ENCODE data around the gene EP400.

Gene EP400

DNA sequence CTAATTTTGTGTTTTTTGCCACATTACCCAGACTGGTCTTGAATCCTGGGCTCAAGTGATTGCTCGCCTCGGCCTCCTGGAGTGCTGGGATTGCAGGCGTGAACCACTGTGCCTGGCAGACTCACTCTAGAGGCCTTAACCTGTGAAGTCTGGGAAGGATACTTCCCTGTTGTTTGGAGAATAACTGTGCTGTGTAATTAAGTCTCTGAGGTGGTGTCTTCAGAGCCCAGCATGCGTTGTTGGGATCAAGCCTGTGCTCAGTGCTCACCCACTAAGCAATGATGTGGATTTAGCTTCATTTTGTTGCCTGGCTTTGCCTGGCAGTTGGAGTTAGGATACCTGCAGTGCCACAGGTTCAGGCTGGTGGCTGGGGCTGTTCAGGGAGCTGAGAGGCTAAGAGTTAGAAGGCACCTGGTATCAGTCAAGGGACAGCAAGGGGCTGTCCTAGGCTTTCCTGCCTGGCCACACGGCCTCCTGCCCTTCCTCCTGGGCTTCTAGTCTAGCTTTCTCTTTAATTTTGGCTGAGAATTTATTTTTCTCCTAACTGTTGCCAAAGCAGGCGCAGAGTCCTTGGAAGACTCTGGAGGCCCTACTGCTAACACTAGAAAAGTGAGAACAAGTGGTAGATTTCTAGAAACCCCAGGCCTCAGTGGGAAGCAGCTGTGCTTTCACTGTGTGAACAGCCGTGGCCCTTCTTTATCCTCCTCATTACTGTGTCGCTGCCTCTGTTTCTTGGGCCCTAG, 38.5 kb downstream of the EP400 start:
- no peak for DNase-seq (ENCODE audit: low spot score)

DNA sequence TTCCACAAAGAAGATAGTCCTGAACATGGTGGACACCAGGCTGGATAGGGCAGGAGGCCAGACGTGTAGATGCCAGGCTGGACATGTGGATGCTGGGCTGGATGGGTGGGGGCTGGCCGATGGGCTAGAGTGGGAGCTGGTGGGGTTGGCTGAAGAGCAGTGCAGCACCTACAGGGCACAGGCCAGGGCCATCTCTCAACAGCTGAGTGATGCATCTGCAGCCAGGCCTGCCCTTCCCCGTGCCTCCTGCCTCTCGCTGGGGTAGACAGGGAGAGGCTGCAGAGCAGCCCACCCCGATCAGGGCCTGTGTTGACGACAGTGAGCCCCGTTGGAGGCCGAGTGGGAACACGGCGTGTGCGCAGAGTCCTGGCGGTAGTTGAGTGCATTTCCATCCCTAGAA, 39.3 kb downstream of the EP400 start:
- no peak for DNase-seq (ENCODE audit: low spot score)

DNA sequence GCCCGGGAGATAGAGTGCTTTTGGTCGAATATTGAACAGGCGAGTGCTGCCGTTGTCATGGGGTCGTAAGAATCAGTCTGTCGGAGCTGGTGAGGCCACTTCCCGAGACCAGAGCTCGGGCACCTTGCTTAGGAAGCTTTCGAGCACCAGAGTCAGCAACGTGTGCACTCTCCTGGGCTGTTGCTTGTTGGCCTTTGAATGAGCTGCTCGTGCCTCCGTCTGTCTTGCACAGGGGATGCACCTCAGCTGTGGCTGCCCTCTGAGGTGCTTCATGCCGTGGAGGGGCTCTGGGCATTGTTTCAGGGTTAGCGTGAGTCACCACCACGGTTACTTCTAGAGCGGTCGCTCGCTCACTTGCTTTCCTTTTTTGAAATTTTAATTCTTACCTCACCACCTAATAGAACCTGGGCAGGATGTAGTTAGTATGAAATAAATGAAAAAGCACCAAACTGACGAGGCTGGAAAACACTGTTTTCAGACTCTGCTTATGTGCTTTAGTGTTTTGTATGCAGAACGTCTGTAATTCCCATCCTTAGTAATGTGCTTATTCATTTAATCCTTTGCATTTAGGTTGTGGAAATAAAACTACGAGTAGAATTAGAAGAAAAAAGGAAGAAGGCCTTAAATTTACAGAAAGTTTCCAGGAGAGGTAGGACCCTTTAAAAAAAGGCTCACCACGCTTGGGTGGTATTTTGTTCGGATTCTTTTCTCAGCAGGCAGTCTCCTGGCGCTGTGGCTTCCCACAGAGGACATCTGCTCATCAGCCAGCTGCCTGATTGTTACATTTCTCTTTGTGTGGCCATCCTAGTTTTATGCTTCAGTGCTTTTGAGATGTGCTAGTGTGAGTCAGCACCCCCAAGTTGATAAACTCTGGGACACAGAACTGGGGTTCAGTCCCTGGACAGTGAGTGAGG, 40.6 kb downstream of the EP400 start:
- DNase-seq (ENCODE audit: low spot score), result no peak

DNA sequence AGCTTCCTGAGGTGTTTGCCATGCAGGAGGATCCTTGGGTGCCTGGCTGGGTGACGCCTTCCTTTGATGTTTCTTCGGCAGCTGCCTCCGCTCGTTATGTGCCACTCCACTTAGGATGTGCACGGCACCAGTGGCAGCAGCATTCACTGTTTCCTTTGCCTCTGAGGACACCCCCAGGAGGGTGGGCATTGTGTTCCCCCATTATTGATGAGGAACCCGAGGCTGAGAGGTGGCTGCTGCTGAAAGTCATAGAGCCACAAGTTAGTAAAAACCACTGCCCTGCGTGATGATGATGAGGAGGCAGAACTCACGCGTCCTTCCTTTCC, 41.2 kb downstream of the EP400 start:
- no peak for DNase-seq (ENCODE audit: low spot score)

DNA sequence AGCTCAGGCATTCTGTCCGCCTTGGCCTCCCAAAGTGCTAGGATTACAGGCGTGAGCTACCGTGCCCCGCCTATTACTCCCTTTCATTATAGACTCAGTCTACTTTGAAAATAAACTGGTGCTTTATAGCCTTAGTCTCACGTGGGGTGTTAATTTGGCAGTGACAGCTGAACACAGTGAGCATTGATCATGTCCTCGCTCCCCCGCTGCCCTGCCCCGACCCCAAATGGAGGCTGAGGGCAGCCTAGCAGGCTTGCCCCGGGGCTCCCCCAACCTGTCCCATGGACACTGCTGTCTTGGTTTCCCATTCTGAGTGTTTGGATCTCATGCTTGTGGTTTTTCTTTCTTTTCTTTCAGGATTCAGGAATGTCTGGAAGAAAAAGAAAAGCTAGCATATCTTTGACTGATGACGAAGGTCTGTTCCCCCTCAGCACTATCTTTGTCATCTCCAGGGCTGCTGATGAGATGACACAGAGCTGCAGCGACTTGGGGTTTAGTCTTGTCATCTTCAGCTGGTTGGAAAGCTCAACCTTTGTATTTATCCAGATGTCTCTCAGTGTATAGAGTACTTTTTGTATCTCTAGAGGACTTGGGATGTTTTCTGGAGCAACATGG, 42.2 kb downstream of the EP400 start:
- no peak for DNase-seq (ENCODE audit: low spot score)

DNA sequence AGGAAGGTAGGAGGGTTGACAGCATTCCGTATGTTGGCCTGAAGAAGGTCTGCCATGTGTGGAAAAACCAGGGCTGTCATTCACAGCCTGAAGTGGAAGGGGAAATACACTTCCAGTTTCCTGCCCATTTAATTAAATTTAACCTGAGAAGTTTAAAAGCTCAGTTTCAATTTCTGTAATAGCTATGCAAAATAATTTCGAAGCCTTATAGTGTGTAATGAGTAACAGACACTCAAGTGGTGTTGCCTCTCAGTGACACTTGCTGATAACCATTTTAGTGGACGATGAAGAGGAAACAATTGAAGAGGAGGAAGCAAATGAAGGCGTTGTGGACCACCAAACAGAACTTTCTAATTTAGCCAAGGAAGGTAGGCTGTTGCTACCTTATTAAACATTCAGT, 44.8 kb downstream of the EP400 start:
- no peak for DNase-seq (ENCODE audit: low spot score)

DNA sequence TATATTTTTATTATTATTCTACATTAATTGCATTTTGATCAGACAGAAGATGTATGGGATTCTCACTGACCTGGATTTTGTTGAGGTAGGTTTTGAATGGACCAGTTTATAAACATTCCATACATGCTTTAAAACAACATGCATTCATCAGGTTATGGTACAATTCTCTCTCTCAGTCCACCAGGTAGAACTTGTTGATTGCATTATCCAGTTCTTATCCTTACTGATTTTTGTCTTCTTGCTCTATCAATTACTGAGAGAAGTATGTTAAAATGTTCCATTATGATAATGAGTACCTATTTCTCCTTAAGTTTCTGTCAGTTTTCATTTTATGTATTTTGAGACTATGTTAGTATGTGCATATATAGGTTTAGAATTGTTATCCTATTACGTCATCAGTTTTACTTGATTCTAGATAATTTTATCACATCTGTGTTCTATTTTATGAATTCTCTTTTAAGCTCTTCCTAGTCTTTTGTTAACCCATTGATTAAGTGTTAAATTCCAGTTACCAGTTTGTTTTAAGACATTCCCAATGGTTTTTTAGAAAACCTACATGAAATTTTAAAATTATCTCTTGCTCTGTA, 50.6 kb downstream of the EP400 start:
- DNase-seq (ENCODE audit: low spot score), result no peak

DNA sequence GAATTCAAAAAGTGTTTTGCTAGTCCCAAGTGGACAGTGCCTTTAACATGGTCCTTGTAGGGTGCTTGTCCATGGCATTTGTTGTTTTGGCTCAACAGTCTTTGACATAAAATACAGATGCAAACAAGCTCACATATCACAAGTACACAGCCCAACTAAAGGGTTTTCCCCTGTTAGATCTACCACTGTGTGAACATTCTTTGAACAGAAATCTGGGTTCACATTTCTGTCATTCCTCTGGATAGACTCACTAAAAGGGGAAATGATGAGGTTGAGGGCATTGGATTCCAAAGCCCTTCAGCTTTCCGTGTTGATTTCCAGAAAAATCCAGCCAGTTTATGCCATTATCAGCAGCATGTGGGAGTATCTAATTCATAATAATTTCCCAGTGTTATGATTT, 54.1 kb downstream of the EP400 start:
- DNase-seq (ENCODE audit: low spot score), result no peak

DNA sequence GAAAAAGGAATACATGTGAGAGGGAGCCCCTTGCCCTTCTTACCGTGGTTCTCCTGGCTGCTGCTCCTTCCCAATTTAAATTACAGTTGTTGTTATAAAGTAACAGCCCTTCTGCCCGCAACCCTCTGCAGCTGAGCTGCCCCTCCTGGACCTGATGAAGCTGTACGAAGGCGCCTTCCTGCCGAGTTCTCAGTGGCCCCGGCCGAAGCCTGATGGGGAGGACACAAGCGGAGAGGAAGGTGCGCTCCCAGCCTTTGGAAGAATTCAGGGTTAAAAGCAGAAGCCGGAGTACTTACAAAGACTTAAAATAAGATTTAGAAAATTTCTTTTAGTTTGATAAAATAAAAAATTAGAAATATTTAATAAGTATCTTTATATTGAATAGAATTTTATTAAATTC, 55.2 kb downstream of the EP400 start:
- DNase-seq (ENCODE audit: low spot score), result no peak

DNA sequence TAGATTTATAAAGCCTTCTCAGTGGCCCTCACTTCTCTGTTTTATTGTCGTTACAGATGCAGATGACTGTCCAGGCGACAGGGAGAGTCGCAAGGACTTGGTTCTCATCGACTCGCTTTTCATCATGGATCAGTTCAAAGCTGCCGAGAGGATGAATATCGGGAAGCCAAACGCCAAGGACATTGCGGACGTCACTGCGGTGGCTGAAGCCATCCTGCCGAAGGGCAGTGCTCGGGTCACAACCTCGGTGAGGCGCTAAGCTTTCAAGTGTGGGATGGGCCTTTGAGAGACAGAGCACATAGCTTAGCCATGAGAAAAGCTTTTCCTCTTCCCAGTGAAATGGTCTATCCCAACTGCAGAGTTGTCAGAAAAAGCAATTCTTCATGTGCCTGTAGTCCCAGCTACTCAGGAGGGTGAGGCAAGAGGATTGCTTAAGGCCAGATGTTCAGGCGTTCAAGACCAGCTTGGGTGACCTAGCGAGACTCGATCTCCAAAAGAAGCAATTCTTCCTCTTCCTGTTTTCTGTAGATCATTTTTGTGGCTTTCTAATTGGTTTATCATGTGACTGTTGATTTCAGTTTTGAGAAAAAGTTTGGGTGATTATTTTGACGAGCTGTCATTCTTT, 56.4 kb downstream of the EP400 start:
- no peak for DNase-seq (ENCODE audit: low spot score)

DNA sequence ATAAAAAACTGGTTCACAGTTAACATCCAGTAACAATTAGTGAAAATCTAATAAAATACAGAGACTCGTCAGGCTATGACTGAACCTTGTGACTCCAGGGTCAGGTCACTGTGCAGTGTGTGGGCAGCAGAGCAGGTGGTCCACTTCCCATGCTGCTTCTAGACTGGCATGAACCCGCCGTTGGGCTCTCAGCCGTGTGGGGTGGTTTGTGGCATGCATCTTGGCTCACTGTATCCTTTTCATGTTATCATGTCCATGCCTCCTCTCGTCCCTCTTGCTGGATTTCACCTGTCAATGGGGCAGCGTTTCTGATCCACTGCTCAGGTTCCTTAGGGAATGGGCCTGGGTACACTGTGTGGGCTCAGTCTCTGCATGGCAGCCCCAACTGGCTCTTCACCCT, 57.3 kb downstream of the EP400 start:
- no peak for DNase-seq (ENCODE audit: low spot score)

DNA sequence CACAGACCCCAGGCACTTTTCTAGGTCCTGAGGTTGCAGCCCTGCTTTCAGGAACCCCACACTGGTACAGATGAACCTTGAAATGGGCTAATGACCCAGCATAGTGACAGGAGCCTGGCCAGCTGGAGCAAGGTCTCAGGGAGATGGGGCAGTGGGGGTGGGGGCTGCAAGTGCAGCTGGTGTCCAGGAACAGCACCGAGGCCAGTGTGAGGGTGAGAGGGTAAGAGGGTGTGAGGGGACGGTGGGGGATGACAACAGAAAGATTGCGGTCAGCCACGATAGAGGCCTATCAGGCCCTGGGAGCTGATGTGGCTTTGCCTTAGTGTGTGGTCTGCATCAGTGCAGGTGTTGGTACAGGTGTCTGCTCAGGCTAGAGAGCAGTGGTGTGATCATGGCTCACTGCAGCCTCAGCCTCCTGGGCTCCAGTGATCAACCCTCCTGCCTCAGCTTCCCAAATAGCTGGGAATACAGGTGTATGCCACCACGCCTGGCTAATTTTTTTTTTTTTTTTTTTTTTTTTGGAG, 59.7 kb downstream of the EP400 start:
- DNase-seq (ENCODE audit: low spot score), result no peak

DNA sequence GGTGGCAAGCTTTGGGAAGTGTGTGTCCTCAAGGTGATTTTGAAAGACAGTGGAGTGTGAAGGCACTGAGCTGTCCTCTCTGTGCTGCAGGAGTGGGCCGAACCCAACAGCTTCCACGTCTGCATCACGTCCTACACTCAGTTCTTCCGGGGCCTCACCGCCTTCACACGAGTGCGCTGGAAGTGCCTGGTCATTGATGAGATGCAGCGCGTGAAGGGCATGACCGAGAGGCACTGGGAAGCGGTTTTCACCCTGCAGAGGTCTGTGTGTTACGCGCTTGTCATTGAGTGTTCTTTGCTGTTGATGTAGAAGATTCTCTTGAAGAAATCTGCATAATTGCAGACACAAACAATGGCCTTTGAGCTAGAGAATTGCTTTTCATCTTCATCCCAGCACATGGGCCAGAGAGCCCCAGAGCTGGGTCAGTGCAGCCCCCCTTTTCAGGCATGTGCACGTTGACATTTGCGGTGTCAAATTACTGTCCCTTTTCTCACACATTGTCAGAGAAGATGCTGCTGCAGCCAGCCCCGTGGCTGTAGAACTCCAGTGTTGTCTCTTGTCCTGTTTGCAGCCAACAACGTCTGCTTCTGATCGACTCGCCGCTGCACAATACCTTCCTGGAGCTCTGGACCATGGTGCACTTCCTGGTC, 63.3 kb downstream of the EP400 start:
- DNase-seq (ENCODE audit: low spot score), result no peak

DNA sequence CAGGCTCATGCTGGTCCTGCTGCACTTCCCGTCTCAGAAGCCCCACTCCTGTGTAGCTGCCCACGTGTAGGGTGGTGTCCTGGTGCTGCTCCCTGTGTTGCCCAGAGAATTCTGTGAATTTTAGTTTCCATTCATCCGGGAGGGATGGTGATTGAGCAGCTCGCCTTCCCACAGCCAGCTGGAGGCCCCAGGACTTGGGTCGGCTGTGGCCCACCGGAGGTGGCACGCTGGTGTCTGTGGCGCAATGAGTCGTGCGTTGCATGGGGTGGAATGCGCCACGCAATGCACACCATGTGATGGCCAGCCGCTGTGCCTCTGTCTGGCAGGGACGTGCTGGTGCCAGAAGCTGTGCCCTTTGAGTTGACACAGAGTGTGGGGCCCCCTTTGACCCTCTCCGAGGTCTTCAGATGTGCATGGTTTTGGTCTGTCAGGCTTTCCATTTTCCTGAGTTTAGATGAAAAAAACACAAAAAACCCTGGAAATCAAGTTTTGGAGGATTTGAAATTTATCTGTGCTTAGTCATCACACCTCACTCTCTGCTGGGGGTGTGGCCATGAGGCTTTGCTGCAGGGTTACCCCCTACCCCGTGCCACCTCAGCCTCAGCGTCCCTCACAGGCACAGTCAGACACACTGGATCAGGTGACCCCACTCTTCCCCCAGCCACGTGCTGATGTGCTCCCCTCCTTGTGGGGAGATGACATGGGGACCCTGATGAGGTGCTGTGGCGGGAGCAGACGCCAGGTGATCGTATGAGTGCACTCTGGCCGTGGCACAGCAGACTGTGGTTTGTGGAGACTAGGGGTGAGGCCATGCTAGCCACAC, 64.6 kb downstream of the EP400 start:
- DNase-seq (ENCODE audit: low spot score), result no peak

DNA sequence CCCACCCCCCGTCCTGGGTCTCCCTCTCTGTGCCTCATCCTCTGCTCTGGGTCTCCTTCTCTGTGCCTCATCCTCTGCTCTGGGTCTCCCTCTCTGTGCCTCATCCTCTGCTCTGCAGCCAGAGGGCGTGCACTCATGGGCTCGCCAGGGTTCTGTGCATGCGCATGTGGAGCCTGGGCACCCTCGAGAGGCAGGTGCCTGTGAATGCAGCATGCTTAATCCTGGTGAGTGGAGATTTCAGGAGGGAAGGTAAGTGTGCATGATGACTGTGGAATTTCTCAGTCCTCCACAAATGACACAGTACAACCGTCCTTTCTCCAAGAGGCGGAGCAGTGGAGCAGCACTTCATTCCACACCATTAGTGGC, 65.2 kb downstream of the EP400 start:
- DNase-seq (ENCODE audit: low spot score), result no peak

DNA sequence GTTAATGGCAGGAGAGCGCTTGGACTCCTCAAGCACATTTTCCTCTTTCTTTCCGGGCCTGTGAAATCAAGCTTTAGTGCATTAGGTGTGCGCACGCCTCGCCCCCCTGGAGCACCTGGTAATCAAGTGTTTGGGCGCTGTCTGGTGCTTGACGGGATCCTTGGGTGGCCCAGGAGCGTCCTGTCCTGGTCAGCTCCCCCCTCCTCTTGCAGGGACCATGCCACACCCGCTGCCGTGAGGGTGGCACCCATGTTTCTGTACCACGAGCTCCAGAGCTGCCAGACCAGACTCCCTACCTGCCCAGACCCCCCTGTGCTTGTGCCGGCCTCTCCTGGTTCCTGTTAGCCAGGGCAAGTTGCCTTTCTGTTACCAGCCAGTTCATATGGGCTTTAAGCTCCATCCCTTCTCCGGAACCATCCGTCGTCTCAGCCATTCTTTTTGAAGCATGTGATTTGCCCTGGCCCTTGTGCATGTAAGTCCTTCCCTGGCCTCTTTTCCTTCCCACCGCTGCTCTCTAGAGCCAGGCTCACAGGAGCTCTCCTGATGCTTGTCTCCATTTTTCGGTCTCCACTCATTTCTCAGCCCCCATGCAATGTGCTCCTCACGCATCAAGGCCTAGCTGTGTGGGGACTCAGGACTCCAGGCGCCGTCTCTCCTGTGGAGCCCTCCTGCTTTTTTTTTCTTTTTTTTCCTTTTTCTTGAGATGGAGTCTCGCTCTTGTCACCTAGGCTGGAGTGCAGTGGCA, 66.1 kb downstream of the EP400 start:
- no peak for DNase-seq (ENCODE audit: low spot score)

DNA sequence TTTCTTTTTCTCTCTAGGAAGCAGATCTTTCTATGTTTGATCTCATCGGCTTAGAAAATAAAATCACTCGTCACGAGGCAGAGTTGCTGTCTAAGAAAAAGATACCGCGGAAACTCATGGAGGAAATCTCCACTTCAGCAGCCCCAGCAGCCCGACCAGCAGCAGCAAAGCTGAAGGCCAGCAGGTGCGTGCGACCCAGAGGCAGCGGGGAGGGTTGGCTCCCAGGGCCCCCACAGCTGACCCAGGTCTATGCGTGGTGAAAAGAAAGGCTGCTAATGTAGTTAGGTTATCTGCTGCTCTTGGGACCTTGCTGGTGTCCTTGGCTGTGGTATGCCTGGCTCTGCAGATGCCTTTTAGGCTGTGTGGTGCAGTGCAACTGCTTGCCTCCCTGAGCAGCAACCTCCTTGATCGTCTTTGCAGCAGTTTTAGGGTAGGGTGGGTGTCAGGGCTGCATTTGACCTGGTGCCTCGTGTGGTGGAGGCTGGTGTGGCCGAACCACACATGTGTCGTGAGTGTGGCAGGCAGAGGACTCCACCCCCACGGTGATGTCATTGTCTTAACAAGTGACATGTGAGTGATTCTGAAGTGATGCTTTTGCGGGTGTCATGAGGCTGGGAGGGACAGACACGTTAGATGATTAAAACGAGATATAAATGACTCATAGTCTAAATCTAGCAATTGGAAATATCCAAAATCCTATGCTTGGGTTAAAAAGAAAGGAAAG, 68.6 kb downstream of the EP400 start:
- peak; percentile 53 for DNase-seq (ENCODE audit: low spot score)

DNA sequence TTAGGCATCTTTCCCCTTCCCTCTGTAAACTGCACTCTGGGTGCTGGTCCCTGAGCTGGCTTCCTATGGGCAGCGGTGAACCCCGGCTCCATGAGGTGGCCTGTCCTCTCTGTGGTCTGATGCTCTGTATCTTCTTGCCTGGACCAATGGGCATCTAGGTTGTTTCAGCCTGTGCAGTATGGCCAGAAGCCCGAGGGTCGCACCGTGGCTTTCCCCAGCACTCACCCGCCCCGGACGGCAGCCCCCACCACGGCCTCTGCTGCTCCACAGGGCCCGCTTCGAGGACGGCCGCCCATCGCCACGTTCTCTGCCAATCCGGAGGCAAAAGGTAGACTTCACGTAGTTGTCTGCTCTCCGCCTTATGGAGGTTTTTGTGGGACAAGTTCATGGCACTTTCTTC, 70.1 kb downstream of the EP400 start:
- no peak for DNase-seq (ENCODE audit: low spot score)

DNA sequence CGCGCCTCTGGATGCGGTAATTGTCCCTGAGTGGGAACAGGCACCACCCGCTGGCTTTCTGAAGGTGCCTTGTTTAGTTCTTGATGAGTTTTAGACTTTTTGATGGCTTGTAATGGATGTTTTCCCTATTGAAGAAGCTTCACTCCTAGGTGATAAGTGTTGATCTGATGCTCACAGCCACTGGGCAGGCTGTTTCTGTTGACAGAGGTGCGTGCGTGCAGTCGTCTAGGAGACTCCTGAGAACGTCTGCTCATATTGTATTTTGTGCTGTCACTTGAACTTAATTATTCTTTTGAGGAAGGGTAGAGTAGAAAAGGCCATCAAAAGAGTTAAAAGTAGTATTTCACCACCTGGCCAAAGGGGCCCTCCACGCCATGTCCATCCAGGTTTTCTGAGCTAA, 70.5 kb downstream of the EP400 start:
- DNase-seq (ENCODE audit: low spot score), result no peak

Measured in RKO (cell line).